DOHH2 (cell line): ENCODE data around the gene FLNB.

ENCODE experiments used
- H3F3A ChIP-seq: fragments of 200-600 bp; sonication (generic), shearing (Covaris generic); 2 replicates; pipeline ENCODE4 v1.6.0; 2016; ENCODE audit warnings: antibody characterized with exemption, mild to moderate bottlenecking; ENCODE audit not compliant: control insufficient read depth, insufficient read depth
- H3K27ac ChIP-seq: fragments of 200-600 bp; sonication (generic); 2 replicates; pipeline ENCODE4 v1.5.1; 2014; ENCODE audit warnings: low read depth, mild to moderate bottlenecking, low read length, moderate library complexity
- H3K27me3 ChIP-seq: fragments of 200-600 bp; sonication (generic); 2 replicates; pipeline ENCODE4 v1.6.1; 2014; ENCODE audit warnings: mild to moderate bottlenecking, low read length, mixed read lengths; ENCODE audit not compliant: control insufficient read depth
- H3K36me3 ChIP-seq: fragments of 200-600 bp; sonication (generic); 2 replicates; pipeline ENCODE4 v1.6.1; 2014; ENCODE audit warnings: mild to moderate bottlenecking, low read length, moderate library complexity, mixed read lengths; ENCODE audit not compliant: control insufficient read depth
- H3K4me1 ChIP-seq: fragments of 200-600 bp; sonication (generic); 2 replicates; pipeline ENCODE4 v1.6.1; 2014; ENCODE audit warnings: mild to moderate bottlenecking, low read length, mixed read lengths; ENCODE audit not compliant: control insufficient read depth
- H3K4me2 ChIP-seq: fragments of 200-600 bp; sonication (generic); 2 replicates; pipeline ENCODE4 v1.6.0; 2014; ENCODE audit warnings: mild to moderate bottlenecking, low read length, moderate library complexity
- H3K4me3 ChIP-seq: fragments of 200-600 bp; sonication (generic); 2 replicates; pipeline ENCODE4 v1.5.1; 2014; ENCODE audit warnings: mild to moderate bottlenecking, low read length, mixed read lengths
- H3K79me2 ChIP-seq: fragments of 200-600 bp; sonication (generic); 2 replicates; pipeline ENCODE4 v1.6.1; 2014; ENCODE audit warnings: mild to moderate bottlenecking, low read length, mixed read lengths; ENCODE audit not compliant: control insufficient read depth
- H3K9me2 ChIP-seq: fragments of 200-600 bp; sonication (generic); replicated peaks from 2 replicates; pipeline ENCODE4 v1.6.1; 2014; ENCODE audit warnings: mild to moderate bottlenecking, low read length, mixed read lengths; ENCODE audit not compliant: control insufficient read depth
- H3K9me3 ChIP-seq: fragments of 200-600 bp; sonication (generic); 2 replicates; pipeline ENCODE4 v1.6.1; 2014; ENCODE audit warnings: antibody characterized with exemption, low read length, mixed read lengths; ENCODE audit not compliant: control insufficient read depth, insufficient read depth
- H4K20me1 ChIP-seq: fragments of 200-600 bp; sonication (generic); 2 replicates; pipeline ENCODE4 v1.6.0; 2014; ENCODE audit warnings: low read depth, mild to moderate bottlenecking, antibody characterized with exemption, low read length, moderate library complexity; ENCODE audit not compliant: control insufficient read depth, insufficient read depth
- EZH2phosphoT487 ChIP-seq: fragments of 200-600 bp; sonication (generic); IDR thresholded peaks from 2 replicates; pipeline ENCODE4 v1.6.1; 2017; ENCODE audit warnings: borderline replicate concordance, mild to moderate bottlenecking, antibody characterized with exemption, low read length, moderate library complexity, mixed read lengths
- TF ChIP-seq, protein P1 (sequence below): fragments of 200-600 bp; sonication (generic); IDR thresholded peaks from one replicate; pipeline ENCODE4 v1.5.1; 2014; ENCODE audit warnings: antibody characterized with exemption, mild to moderate bottlenecking, low read depth, low read length; ENCODE audit not compliant: poor library complexity, severe bottlenecking

FLNB gene

DNA sequence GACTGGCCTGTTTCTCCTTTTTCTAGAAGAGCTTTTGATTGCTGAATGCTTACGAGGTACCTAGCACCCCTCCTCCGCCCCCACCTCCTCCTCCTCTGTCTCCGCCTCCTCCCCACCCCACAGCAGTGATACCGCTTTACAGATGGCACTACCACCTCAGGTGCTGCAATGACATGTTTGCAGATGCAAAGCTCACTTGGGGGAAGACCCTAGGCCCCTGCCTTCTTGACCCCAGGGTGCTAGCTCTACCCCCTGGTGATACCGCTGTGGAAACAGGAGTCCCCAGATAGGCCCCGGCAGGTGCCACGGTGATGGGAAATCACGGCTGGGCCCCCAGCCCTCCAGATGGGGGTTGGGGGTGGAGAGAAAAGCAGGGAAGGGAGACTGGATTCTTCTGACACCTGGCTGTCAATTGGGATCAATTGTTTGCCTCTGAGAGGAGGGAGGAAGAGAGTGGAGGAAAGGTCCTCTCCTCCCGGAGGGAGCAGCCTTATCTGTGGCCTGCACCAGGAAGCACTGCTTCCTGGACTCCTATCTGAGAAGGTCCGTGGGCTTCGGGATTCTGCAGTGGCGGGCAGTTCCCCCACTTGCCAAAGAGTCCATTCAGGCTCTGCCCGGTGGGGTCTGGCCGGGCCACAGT, 164.9 kb downstream of the FLNB start:
- H3K9me3 ChIP-seq: no peaks in the 10 kb centered on the region
- TF ChIP-seq, protein P1, sequence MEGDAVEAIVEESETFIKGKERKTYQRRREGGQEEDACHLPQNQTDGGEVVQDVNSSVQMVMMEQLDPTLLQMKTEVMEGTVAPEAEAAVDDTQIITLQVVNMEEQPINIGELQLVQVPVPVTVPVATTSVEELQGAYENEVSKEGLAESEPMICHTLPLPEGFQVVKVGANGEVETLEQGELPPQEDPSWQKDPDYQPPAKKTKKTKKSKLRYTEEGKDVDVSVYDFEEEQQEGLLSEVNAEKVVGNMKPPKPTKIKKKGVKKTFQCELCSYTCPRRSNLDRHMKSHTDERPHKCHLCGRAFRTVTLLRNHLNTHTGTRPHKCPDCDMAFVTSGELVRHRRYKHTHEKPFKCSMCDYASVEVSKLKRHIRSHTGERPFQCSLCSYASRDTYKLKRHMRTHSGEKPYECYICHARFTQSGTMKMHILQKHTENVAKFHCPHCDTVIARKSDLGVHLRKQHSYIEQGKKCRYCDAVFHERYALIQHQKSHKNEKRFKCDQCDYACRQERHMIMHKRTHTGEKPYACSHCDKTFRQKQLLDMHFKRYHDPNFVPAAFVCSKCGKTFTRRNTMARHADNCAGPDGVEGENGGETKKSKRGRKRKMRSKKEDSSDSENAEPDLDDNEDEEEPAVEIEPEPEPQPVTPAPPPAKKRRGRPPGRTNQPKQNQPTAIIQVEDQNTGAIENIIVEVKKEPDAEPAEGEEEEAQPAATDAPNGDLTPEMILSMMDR: no peak
- TF ChIP-seq EZH2phosphoT487: no peak
- H4K20me1 ChIP-seq: no peaks in the 10 kb centered on the region
- peaks cover under 1% of the 10 kb centered on the region; the same call in 1 of the 2 replicates for H3K27me3 ChIP-seq
- H3K79me2 ChIP-seq: no peaks in the 10 kb centered on the region
- no peak overlapping the region for H3K27ac ChIP-seq
- peaks cover 16% of the 10 kb centered on the region for H3K4me1 ChIP-seq
- H3K4me3 ChIP-seq: no peak overlapping the region
- no peak overlapping the region for H3K4me2 ChIP-seq
- no peaks in the 10 kb centered on the region for H3F3A ChIP-seq
- H3K9me2 ChIP-seq: no peaks in the 10 kb centered on the region
- no peaks in the 10 kb centered on the region for H3K36me3 ChIP-seq

GRCh38 chr3:58173669-58174398, 165.6 kb downstream of the FLNB start:
- H3K27me3 ChIP-seq: peaks cover 2% of the 10 kb centered on the region; the same call in 1 of the 2 replicates
- no peaks in the 10 kb centered on the region for H3K9me3 ChIP-seq
- H4K20me1 ChIP-seq: no peaks in the 10 kb centered on the region
- H3K79me2 ChIP-seq: no peaks in the 10 kb centered on the region
- H3K4me3 ChIP-seq: no peak overlapping the region
- no peak overlapping the region for H3K4me2 ChIP-seq
- no peaks in the 10 kb centered on the region for H3F3A ChIP-seq
- no peak overlapping the region for H3K27ac ChIP-seq
- no peaks in the 10 kb centered on the region for H3K9me2 ChIP-seq
- no peak for TF ChIP-seq EZH2phosphoT487
- H3K36me3 ChIP-seq: no peaks in the 10 kb centered on the region
- H3K4me1 ChIP-seq: peaks cover 23% of the 10 kb centered on the region

DNA sequence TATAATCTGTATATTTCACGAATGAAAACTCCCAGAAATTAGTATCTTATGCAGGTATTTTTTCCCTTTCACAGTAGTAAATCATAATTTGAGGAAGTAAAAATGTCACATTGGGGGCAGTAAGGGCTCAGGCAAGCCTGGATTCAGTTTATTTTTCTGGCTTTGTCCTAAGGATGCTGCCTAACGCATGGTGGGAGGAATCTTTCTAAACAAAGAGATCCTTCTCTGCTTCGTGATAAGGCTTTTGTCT, 166.9 kb downstream of the FLNB start:
- no peaks in the 10 kb centered on the region for H4K20me1 ChIP-seq
- no peaks in the 10 kb centered on the region for H3F3A ChIP-seq
- no peak overlapping the region for H3K4me2 ChIP-seq
- H3K27ac ChIP-seq: no peak overlapping the region
- TF ChIP-seq, protein P1: no peak
- no peak for TF ChIP-seq EZH2phosphoT487
- H3K4me1 ChIP-seq: peaks cover 26% of the 10 kb centered on the region
- H3K27me3 ChIP-seq: peaks cover 2% of the 10 kb centered on the region; the same call in 1 of the 2 replicates
- H3K79me2 ChIP-seq: no peaks in the 10 kb centered on the region
- no peaks in the 10 kb centered on the region for H3K36me3 ChIP-seq
- no peaks in the 10 kb centered on the region for H3K9me2 ChIP-seq
- no peaks in the 10 kb centered on the region for H3K9me3 ChIP-seq
- no peak overlapping the region for H3K4me3 ChIP-seq
